Adipose tissue (tissue), 3 donors: ENCODE results near the gene AHRR. TPM values are rescaled to one million over a fixed set of nuclear protein-coding genes. Genes with fewer than 3 reads are reported as not detected.
"Not testable (repeated sequence)": the region's sequence is repeated elsewhere in the genome, so short reads cannot be mapped to it uniquely, and the experiment has no call there.

ENCODE experiments used
- H3K27ac ChIP-seq: one replicate; pipeline ENCODE4 v1.5.1; 2013; ENCODE audit warnings: low read depth, low read length
- WGBS, 3 donors: extraction: QIAGEN DNeasy Blood & Tissue Kit; methylation state at CpG; one replicate each; pipeline ENCODE4 v1.1.7; 2013; 5-methylcytosine and 5-hydroxymethylcytosine counted together
- polyA plus RNA-seq, 3 donors: library from polyadenylated mRNA; stranded (reverse); fragments of 200-250 nt; gene quantifications; one replicate each; pipeline ENCODE4 v1.2.3, GENCODE V29; 2013
- donor health status: healthy with polysubstance abuse.
- donor health status: Bipolar disorder and iron deficiency.
- donor health status: healthy.

Gene AHRR
- polyA plus RNA-seq, 3 donors, result 0.11 to 1.5 (median 0.28) TPM

DNA sequence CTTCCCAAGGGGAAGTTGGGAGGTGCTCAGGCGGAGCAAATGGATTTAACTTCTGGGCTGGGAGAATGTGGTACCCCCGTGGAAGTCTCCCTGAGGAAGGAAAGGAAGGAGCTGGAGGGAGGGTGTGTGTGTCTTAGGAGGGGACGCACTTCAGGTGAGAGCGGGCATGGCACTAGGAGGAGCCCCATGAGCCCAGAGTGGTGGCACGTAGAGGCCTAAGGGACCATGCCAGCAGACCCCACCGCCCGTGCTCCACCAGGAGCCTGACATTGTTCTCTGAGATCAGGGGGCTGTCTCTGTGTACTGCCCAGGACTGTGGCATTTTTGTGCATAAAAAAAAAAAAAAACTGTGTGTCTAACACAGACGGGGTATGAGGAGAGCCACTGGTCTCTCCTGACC is 18.5 kb upstream of the AHRR start:
- no peak overlapping the region for H3K27ac ChIP-seq
- 69 to 85% (median 79%) methylated on average over 8 of the region's 8 CpGs for WGBS, 3 donors

DNA sequence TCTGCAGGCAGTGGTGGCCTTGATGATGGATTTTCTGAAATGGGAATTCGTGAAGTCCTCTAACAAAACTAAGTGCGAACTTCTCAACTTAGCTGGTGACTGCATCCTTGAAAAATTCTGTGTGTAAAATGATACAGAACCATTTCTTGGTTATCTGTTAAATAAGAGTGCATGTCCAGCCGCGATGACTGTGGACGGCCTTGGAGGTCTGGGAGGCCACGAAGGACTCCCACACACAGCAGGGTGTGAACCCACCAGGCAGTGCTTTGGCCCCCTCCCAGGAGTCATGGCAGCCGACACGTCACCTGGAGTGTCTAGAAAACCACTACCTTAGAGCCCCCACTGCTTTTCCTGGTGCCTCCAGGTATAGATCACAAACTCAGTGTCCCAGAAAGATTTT is 17.8 kb upstream of the AHRR start:
- not testable (repeated sequence) for H3K27ac ChIP-seq
- WGBS, 3 donors, result 73 to 88% (median 82%) methylated on average over 7 to 8 of the region's 8 CpGs

DNA sequence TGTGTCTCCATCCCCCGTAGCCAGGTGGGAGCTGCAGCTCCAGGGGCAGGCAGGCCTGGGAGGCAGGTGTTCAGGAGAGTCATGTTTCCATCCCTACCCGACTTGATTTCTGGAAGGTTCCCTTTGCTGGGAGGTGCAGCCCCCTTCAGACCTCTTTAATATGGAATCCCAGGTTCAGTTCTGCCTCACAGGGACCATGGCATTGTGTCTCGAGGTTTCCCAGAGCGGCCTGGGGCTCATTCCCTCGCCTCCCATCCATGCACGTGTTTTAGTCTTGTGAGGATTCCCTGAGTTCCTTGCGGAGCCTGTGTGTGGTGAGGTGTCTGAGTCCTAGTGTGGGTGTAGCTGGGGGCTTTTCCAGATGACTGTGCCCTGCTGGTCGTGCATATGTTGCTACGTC is 16.5 kb upstream of the AHRR start:
- no peak overlapping the region for H3K27ac ChIP-seq
- WGBS, 3 donors, result 89 to 91% (median 90%) methylated on average over 9 of the region's 9 CpGs

DNA sequence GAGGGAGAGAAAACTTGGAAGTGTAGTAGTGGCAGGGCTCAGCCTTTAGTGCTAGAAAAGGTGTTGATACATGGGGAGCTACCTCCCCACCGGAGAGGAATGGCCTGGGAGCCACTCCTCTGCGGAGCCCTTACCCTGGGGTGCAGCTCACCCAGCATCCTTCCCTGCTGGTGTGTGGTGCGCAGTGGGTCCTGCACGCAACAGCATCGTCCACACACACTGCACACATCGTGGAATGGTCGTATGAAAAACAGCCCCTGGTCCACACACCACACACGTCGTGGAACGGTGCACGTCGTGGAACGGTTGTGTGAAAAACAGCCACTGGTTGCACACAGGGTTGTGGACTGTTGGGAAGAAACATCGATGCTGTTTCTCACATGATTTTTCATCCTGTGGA is 16.1 kb upstream of the AHRR start:
- WGBS, 3 donors, result 88 to 96% (median 95%) methylated on average over 14 of the region's 14 CpGs
- H3K27ac ChIP-seq, result no peak overlapping the region

DNA sequence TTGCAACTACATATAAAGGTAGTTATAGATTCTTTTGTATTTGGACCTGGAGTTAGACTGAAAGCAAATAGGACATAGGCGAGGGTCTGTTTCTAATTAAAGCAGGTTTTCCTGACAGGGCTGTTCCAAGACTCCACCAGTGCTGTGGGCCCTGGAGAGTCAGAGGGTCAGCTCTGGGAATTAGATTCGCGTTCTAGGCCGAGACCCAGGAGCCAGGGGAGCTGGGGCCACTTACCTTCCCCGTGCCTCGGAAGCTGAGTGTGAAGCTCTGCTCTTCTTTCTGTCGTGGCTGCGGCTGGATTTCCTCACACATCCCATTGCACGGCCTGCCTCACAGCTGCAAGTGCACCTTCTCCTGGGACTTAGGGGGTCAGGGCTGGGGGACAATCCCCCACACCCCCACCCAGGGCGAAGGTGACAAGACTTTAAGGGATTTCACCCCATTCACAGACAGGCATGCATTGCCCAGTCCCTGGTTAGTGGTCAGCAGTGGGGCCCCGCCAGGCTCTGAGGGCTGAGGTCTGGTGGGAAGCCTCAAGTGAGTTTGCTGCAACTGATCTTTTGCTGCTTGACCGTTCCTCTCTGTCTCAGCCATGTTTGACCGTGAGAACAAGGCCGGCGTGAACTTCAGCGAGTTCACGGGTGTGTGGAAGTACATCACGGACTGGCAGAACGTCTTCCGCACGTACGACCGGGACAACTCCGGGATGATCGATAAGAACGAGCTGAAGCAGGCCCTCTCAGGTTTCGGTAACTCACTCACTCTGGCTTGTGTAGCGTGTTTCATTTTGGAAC is 15.3 kb upstream of the AHRR start:
- WGBS, 3 donors, result 94 to 96% (median 95%) methylated on average over 28 of the region's 28 CpGs
- no peak overlapping the region for H3K27ac ChIP-seq

DNA sequence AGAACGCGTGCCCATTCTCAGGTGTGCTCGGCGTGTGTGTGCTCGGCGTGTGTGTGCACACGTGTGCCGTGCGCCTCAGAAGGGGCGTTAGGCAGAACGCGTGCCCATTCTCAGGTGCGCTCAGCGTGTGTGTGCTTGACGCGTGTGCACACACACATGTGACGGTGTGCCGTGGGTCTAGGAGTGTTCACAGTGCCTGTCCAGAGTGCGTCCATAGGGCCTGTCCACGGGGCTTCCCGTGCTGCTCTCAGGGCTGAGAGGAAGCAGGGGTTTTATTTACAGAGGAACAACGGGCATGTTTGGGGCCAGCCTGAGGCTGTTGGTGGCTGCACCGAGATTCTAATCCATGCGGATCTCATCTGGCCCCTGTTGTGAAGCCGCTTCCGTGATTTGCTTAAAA is 14.2 kb upstream of the AHRR start:
- H3K27ac ChIP-seq, result no peak overlapping the region
- 93 to 94% (median 93%) methylated on average over 22 to 26 of the region's 26 CpGs for WGBS, 3 donors

DNA sequence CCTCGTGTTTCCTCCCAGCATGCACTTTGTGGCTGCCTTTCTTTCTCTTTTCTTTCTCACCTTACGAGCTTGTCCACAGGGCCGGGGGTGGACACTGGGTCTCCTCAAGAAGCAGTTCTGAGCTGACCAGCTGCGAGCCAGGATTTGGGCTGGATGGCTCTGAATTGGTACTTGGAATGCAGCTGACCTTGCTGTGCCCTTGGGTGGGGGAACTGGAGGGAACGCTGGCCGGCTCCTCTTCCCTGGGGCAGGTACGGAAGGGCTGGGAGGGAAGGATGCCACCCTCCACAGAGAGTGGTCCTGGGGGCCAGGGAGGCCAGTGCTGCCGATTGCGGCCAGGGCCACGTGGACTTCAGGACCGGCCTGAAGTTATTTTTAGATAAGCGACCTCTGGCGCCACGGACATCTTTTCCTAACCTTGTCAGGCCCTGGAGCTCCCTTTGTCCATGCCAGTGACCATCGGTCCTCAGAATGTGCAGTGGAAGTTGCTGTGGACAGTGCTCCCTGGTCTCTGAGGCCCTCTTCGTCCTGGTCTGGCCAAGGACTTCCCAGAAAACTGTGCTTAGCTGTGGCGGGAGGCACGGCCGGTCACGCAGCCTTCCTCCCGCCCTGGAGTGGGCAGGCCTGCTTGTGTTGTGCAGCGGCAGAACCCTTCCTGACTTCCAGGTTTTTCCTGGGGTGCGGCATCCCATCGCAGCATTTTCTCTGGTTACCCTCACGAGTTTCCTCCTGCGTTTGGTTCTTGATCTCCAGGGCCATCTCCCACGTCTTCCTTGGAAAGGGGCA is 13.5 kb upstream of the AHRR start:
- H3K27ac ChIP-seq, result no peak overlapping the region
- WGBS, 3 donors, result 76 to 86% (median 82%) methylated on average over 27 of the region's 27 CpGs

DNA sequence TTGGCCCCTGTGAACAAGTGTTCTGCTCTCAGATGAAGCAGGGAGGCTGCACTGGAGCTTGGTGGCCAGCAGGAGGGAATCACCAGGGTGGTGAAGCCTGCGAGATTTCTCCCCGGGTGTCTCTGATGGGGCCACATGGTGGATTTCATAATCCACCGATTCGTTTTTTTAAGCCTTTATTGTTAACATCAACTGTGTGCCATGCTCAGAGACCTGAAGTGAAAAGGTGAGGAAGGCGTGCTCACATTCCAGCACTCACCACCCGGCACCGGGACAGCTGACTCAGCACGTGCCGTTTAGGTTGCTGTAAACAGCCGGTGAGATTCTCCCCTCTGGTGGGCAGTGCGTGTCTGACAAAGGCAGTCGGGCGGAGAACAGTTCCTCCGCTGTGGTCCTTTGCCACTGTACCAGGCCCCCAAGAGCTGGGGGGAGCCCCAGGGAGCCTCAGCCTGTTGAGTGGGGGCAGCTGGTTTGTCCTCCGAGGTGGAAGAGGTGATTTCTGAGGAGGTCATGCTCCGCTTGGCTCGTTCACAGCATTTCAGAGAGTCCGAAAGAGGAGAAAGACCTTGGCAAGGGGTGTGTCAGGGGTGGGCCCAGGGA is 12.7 kb upstream of the AHRR start:
- WGBS, 3 donors, result 69 to 77% (median 69%) methylated on average over 18 of the region's 18 CpGs
- no peak overlapping the region for H3K27ac ChIP-seq

DNA sequence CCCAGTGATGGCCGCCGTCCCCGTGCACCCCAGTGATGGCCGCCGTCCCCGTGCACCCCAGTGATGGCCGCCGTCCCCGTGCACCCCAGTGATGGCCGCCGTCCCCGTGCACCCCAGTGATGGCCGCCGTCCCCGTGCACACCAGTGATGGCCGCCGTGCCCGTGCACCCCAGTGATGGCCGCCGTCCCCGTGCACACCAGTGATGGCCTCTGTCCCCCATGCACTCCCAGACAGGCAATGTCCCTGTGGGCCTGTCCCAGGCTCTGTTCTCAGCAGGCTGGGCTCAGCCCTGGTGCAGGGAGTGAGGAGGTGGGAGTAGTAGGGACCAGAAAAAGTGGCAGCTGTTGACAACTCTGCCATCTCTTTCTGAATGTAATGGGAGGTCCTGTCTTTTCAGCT is 11.7 kb upstream of the AHRR start:
- 89 to 97% (median 93%) methylated on average over 11 to 15 of the region's 21 CpGs for WGBS, 3 donors
- not testable (repeated sequence) for H3K27ac ChIP-seq

DNA sequence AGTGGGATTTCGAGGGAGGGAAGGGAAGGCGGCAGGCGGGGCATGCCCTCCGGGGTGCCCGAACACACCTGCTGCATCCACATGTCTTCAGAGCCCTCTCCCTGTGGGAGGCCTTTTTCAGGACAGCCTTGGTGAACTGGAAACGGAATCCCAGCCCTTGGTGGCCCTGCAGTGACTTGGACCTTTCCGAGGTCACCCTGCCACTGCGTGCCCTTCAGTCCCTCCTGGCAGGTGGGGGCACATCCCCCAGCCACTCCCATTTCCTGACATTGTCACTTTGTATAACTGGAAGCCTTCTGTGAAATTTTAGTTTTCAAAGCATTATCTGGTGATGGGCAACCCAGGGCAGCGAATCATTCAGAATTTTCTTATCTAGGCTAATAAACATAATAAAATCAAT is 11.0 kb upstream of the AHRR start:
- 75 to 89% (median 89%) methylated on average over 9 of the region's 9 CpGs for WGBS, 3 donors
- H3K27ac ChIP-seq, result no peak overlapping the region

DNA sequence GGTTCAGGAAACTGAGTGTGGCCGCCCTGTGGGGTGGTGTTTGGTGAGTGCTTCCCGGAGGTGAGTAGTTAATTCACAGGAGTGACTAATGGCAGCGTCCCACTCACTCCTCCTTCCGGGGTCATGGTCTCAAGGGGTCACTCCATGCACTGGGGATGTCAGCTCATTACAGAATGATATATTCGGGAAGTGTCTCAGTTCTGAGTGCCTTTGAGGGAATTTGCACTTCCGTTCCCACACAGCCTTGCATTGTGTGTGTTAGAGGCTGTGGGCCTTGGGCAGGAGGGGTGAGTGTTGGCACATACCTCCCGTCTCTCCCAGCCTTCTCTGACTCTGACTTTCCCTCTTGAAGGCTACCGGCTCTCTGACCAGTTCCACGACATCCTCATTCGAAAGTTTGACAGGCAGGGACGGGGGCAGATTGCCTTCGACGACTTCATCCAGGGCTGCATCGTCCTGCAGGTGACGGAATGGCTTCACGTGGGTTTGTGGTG is 10.5 kb upstream of the AHRR start:
- H3K27ac ChIP-seq, result no peak overlapping the region
- 70 to 82% (median 79%) methylated on average over 16 of the region's 16 CpGs for WGBS, 3 donors

DNA sequence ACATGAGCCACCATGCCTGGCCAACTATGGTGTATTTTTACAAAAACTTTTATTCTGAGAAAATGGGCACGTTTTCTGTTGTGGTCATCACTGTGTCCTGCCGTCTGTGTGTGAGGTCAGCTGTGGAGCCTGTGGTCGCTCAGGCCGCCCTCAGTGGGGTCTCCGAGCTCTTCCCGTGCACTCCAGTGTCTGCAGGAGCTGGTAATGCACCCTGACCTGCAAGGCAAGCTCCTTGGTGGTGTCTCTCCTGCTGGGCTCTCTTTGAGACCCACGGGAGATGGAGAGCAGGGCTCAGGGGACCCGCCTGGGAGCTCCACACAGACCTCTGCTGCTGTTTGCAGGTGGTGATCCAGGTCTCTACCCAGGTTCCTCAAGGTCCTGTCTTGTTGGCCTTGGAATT is 9.6 kb upstream of the AHRR start:
- H3K27ac ChIP-seq, result no peak overlapping the region
- WGBS, 3 donors, result 86 to 93% (median 93%) methylated on average over 8 of the region's 8 CpGs

DNA sequence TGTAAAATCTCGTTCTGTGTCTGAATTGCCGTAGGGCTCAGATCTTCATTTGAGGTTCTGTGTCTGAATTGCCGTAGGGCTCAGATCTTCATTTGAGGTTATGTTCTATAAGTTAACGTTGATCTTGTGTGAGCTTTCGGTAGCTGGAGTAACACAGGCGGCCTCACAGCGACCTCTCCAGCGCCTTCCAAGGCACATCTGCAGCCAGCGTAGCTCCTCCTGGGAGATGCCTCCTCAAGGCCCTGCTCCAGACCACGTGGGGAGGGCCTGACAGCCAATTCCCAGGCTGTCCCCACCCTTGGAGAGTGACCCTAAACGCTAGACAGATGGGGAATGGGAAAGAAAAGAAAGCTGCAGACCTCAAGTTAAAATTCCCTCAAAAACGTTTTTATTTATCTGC is 8.7 kb upstream of the AHRR start:
- 60 to 78% (median 68%) methylated on average over 12 of the region's 12 CpGs for WGBS, 3 donors
- no peak overlapping the region for H3K27ac ChIP-seq

DNA sequence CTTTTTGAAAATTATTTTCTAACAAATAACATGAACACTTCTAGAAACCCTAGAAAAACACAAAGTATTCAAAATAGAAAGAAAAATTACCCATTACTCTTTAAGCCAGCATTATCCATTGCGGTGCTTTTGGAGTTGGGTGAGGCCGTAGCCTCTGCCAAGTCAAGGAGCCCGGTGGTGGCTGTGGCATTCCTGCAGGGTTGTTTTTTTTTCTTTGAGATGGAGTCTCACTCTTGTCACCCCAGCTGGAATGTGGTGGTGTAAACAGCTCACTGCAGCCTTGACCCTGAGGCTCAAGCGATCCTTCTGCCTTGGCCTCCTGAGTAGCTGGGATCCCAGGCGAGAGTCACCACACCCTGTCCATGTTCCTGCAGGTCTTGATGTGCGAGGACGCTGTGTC is 8.2 kb upstream of the AHRR start:
- WGBS, 3 donors, result 86 to 91% (median 89%) methylated on average over 7 of the region's 7 CpGs
- no peak overlapping the region for H3K27ac ChIP-seq

DNA sequence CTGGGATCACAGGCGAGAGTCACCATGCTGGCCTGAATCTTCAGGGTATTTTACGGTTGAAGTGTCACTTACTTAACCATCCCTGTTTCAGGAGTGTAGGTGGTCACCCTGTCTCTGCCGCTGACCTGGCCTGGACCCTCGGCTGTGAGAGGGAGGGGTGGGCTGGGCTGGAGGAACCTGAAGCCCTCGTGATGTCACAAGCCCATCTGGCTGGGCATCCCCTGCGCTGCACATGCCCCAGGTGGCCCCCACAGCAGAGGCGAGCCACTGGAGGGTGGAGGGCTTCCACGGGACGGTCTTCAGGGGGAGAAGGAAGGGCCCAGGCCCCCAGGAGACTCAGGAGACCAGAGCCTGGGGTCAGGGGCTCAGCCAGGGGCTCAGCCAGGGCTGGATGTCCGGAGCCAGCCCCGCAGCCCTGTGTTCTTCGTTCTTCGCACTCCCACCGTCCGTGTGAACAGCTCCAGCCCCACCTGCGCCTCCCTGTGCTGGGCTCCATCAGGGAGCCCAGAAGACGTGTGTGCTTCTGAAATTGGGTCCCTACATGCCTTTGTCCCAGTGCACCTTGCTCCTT is 7.6 kb upstream of the AHRR start:
- WGBS, 3 donors, result 86 to 92% (median 91%) methylated on average over 17 of the region's 17 CpGs
- H3K27ac ChIP-seq, result no peak overlapping the region

DNA sequence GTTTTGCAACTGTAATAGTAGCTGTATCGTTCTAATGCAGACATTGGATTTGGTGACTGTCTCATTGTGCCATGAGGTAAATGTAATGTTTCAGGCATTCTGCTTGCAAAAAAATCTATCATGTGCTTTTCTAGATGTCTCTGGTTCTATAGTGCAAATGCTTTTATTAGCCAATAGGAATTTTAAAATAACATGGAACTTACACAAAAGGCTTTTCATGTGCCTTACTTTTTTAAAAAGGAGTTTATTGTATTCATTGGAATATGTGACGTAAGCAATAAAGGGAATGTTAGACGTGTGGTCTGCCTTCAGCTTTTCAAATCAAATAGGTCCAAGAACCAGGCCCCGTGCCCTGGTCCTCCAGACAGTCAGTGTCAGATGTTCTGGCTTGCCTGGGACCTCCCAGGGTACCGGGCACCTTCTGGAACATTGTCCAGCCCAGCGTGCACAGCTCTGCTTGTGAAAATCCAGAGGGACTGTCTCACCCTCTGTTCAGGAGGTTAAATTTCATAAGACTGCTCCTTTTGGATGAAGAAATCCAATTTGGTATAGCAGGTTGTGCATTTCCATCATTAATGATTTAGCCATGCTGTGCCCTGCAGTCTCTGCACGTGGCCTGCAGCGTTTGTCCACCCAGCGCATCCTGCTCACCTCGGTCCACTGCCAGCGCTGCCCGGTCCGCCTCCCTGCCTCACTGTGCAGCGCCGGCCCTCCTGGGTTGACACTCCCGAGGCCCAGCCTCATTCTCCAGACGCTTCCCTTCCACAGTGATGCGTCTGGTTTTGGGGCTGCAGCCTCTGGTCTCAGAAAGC is 6.6 kb upstream of the AHRR start:
- 90 to 91% (median 91%) methylated on average over 18 of the region's 18 CpGs for WGBS, 3 donors

DNA sequence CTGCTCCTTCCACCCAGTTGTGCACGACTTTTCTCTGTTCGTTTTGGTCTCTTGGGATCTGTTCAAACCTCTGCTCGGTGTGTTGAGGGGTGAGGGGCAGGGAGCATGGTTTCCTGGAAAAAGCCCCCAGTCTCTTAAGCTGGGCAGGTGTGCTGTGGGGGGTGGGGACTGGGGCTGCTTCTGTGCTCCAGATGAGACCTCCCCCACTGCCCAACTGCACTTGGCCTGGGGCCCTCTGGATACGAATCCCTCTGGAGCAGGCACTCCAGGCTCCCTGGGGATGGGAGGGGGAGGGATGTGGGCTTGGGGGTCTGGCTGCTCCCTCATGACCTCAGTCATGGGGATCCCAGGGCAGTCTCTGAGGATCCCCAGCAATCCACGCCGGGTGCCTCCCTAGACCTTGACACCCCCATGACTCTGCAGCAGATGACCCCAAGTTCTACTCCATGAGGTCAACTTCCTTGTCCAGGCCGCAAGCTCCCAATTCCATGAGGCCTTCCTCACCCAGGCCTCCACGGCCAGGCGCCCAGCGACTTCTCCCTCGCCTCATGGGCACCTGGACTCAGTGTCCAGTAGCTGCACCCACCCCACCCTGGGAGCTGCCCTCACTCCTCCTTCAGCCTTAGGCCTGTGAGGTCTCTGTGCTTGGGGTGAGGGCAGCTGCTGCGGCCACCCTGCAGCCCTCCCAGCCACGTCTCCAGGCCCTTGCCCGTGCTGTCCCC is 5.9 kb upstream of the AHRR start:
- WGBS, 3 donors, result 81 to 90% (median 86%) methylated on average over 14 of the region's 14 CpGs
- H3K27ac ChIP-seq, result no peak overlapping the region

More for the DNA sequence above, 6.6 kb upstream of the AHRR start:
- no peak overlapping the region for H3K27ac ChIP-seq
